Measurements from ENCODE around the gene AGPAT4.

The AGPAT4 gene

DNA sequence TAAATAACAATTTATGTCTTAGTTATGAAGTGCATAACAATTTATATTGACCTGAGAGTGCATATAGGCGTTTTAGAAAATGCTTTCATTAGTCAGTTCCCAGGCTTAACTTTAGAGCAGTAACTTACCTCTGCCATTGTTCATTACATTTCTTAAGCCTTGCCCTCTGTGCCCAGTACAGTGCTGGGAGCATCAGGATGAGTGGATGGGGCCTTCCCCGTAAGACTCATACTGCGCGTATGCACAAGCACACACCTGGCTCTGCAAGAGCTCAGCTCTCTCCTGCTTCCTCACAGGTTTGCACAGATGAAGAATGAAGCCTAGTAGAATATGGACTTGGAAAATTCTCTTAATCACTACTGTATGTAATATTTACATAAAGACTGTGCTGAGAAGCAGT is 157.3 kb downstream of the AGPAT4 start:
- no peak overlapping the region for H2AK5ac ChIP-seq (ENCODE audit: low read depth, low read length)
- H2BK12ac ChIP-seq (ENCODE audit: low read length), result no peak overlapping the region
- no peak overlapping the region for H4K91ac ChIP-seq (ENCODE audit: low read depth, low read length, poor library complexity)
- H3K9ac ChIP-seq (ENCODE audit: low read depth, low read length, poor library complexity), result no peak overlapping the region
- H3K9me3 ChIP-seq (replicated peaks in 1 of 2; ENCODE audit: control insufficient read depth in 2 of 2, insufficient read depth in 1 of 2, low read depth in 1 of 2, low read length in 2 of 2), result peaks cover 2 to 27% of the 10 kb centered on the region in 2 donors
- no peak overlapping the region for H2BK120ac ChIP-seq (ENCODE audit: low read depth, low read length)
- H3K36me3 ChIP-seq (replicated peaks in 1 of 2; ENCODE audit: control insufficient read depth in 2 of 2, insufficient read depth in 2 of 2, low read length in 2 of 2), result peaks cover 27 to 100% of the 10 kb centered on the region in 2 donors
- DNase-seq (ENCODE audit: low spot score), result no peak
- no peak overlapping the region for H3K18ac ChIP-seq (ENCODE audit: low read length)
- H2BK5ac ChIP-seq (ENCODE audit: low read length), result no peak overlapping the region
- no peak overlapping the region for H4K8ac ChIP-seq (ENCODE audit: low read depth, low read length)
- peaks cover 0 to 2% of the 10 kb centered on the region in 2 donors for H3K4me1 ChIP-seq (ENCODE audit: control insufficient read depth in 2 of 2, insufficient read depth in 1 of 2, low read depth in 1 of 2, low read length in 2 of 2)
- no peak overlapping the region for H3K4ac ChIP-seq (ENCODE audit: low read length)
- H3K4me2 ChIP-seq (ENCODE audit: insufficient read depth, low read length, poor library complexity, severe bottlenecking), result no peak overlapping the region
- H2AFZ ChIP-seq (ENCODE audit: low read length), result no peak overlapping the region
- H2BK15ac ChIP-seq (ENCODE audit: low read length), result no peak overlapping the region
- H3K23ac ChIP-seq (ENCODE audit: low read depth, low read length, poor library complexity), result no peak overlapping the region
- no peak overlapping the region for H3K4me3 ChIP-seq (ENCODE audit: low read length in 2 of 2)
- no peaks in the 10 kb centered on the region for H3K79me1 ChIP-seq (ENCODE audit: low read depth, low read length)
- WGBS, 2 donors (ENCODE audit: extremely low coverage in 2 of 2, insufficient read length in 2 of 2, insufficient replicate concordance in 1 of 2), result no CpG with 5 or more reads among the region's 4 CpGs
- no peak overlapping the region for H3K27ac ChIP-seq (replicated peaks; ENCODE audit: low read length)
- no peaks in the 10 kb centered on the region for H3K27me3 ChIP-seq (ENCODE audit: control insufficient read depth in 3 of 3, insufficient read depth in 3 of 3, low read depth in 1 of 3, low read length in 3 of 3)
- H3K14ac ChIP-seq (ENCODE audit: low read length), result no peak overlapping the region

DNA sequence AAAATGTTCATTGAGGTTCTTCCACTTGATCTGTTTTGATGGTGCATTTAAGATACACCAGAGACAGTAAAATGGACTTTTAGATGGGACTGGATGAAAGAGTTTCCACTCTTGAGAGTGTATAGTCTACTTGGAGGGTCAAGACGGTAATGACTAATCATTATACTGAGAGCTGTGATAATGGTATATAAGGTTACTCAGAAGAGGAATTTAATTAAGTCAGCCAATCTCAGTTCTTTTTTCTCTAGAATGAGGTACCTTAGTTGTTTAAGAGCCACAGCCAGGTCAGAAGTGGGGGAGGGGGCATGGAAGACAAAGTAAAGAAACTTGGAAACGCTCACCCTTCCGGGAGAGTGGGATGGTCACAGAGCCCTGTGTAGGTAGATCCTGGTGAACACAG is 158.4 kb downstream of the AGPAT4 start:
- H3K4me2 ChIP-seq (ENCODE audit: insufficient read depth, low read length, poor library complexity, severe bottlenecking), result no peak overlapping the region
- no peak for DNase-seq (ENCODE audit: low spot score)
- WGBS, 2 donors (ENCODE audit: extremely low coverage in 2 of 2, insufficient read length in 2 of 2, insufficient replicate concordance in 1 of 2), result no CpG with 5 or more reads among the region's 3 CpGs
- no peak overlapping the region for H2BK15ac ChIP-seq (ENCODE audit: low read length)
- H3K4ac ChIP-seq (ENCODE audit: low read length), result no peak overlapping the region
- H2AK5ac ChIP-seq (ENCODE audit: low read depth, low read length), result no peak overlapping the region
- H2BK12ac ChIP-seq (ENCODE audit: low read length), result no peak overlapping the region
- peaks cover 35 to 100% of the 10 kb centered on the region in 2 donors for H3K36me3 ChIP-seq (replicated peaks in 1 of 2; ENCODE audit: control insufficient read depth in 2 of 2, insufficient read depth in 2 of 2, low read length in 2 of 2)
- H3K79me1 ChIP-seq (ENCODE audit: low read depth, low read length), result no peaks in the 10 kb centered on the region
- H3K14ac ChIP-seq (ENCODE audit: low read length), result no peak overlapping the region
- H4K91ac ChIP-seq (ENCODE audit: low read depth, low read length, poor library complexity), result no peak overlapping the region
- no peak overlapping the region for H2BK5ac ChIP-seq (ENCODE audit: low read length)
- H3K27ac ChIP-seq (replicated peaks; ENCODE audit: low read length), result no peak overlapping the region
- H3K9ac ChIP-seq (ENCODE audit: low read depth, low read length, poor library complexity), result no peak overlapping the region
- H3K9me3 ChIP-seq (replicated peaks in 1 of 2; ENCODE audit: control insufficient read depth in 2 of 2, insufficient read depth in 1 of 2, low read depth in 1 of 2, low read length in 2 of 2), result peaks cover 2 to 17% of the 10 kb centered on the region in 2 donors
- no peak overlapping the region for H2AFZ ChIP-seq (ENCODE audit: low read length)
- no peak overlapping the region for H3K23ac ChIP-seq (ENCODE audit: low read depth, low read length, poor library complexity)
- H3K18ac ChIP-seq (ENCODE audit: low read length), result no peak overlapping the region
- H2BK120ac ChIP-seq (ENCODE audit: low read depth, low read length), result no peak overlapping the region
- H3K4me1 ChIP-seq (ENCODE audit: control insufficient read depth in 2 of 2, insufficient read depth in 1 of 2, low read depth in 1 of 2, low read length in 2 of 2), result peaks cover 0 to 2% of the 10 kb centered on the region in 2 donors
- H3K27me3 ChIP-seq (ENCODE audit: control insufficient read depth in 3 of 3, insufficient read depth in 3 of 3, low read depth in 1 of 3, low read length in 3 of 3), result no peaks in the 10 kb centered on the region
- H3K4me3 ChIP-seq (ENCODE audit: low read length in 2 of 2), result no peak overlapping the region
- no peak overlapping the region for H4K8ac ChIP-seq (ENCODE audit: low read depth, low read length)

DNA sequence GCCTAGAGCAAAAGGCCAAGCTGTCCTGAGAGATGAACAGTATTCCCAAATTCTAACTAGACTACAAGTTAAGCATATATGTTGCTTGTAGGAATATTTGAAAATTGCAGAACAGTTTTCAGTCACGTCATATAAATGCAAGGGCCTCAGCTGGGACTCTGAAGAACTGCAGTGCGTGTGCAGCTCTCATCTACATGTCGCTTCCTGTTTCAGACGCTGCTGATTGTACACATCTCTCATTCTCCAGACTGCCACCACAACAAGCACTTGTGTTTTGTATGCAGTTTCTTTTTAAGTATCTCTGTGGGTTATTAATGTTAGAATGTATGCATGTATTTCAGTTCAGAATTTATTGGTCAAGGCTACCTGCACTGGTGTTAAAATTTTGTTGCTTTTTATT is 162.6 kb downstream of the AGPAT4 start:
- no peak for DNase-seq (ENCODE audit: low spot score)
- H3K4me3 ChIP-seq (ENCODE audit: low read length in 2 of 2), result no peak overlapping the region
- H4K91ac ChIP-seq (ENCODE audit: low read depth, low read length, poor library complexity), result no peak overlapping the region
- no peak overlapping the region for H2BK5ac ChIP-seq (ENCODE audit: low read length)
- H3K9ac ChIP-seq (ENCODE audit: low read depth, low read length, poor library complexity), result no peak overlapping the region
- WGBS, 2 donors (ENCODE audit: extremely low coverage in 2 of 2, insufficient read length in 2 of 2, insufficient replicate concordance in 1 of 2), result no CpG with 5 or more reads among the region's 4 CpGs
- H3K9me3 ChIP-seq (replicated peaks in 1 of 2; ENCODE audit: control insufficient read depth in 2 of 2, insufficient read depth in 1 of 2, low read depth in 1 of 2, low read length in 2 of 2), result peaks cover 0 to 5% of the 10 kb centered on the region in 2 donors
- no peak overlapping the region for H2AFZ ChIP-seq (ENCODE audit: low read length)
- no peak overlapping the region for H3K14ac ChIP-seq (ENCODE audit: low read length)
- no peaks in the 10 kb centered on the region for H3K27me3 ChIP-seq (ENCODE audit: control insufficient read depth in 3 of 3, insufficient read depth in 3 of 3, low read depth in 1 of 3, low read length in 3 of 3)
- H3K4me1 ChIP-seq (ENCODE audit: control insufficient read depth in 2 of 2, insufficient read depth in 1 of 2, low read depth in 1 of 2, low read length in 2 of 2), result peaks cover 0 to 2% of the 10 kb centered on the region in 2 donors
- H2BK12ac ChIP-seq (ENCODE audit: low read length), result no peak overlapping the region
- peaks cover 54 to 100% of the 10 kb centered on the region in 2 donors for H3K36me3 ChIP-seq (replicated peaks in 1 of 2; ENCODE audit: control insufficient read depth in 2 of 2, insufficient read depth in 2 of 2, low read length in 2 of 2)
- H3K23ac ChIP-seq (ENCODE audit: low read depth, low read length, poor library complexity), result no peak overlapping the region
- no peak overlapping the region for H3K18ac ChIP-seq (ENCODE audit: low read length)
- no peak overlapping the region for H2AK5ac ChIP-seq (ENCODE audit: low read depth, low read length)
- H3K79me1 ChIP-seq (ENCODE audit: low read depth, low read length), result peaks cover 4% of the 10 kb centered on the region
- H4K8ac ChIP-seq (ENCODE audit: low read depth, low read length), result no peak overlapping the region
- no peak overlapping the region for H2BK120ac ChIP-seq (ENCODE audit: low read depth, low read length)
- no peak overlapping the region for H3K4me2 ChIP-seq (ENCODE audit: insufficient read depth, low read length, poor library complexity, severe bottlenecking)
- no peak overlapping the region for H3K27ac ChIP-seq (replicated peaks; ENCODE audit: low read length)
- H2BK15ac ChIP-seq (ENCODE audit: low read length), result no peak overlapping the region
- no peak overlapping the region for H3K4ac ChIP-seq (ENCODE audit: low read length)

- no peak overlapping the region for H3K4me3 ChIP-seq (ENCODE audit: low read length in 2 of 2)
- H4K91ac ChIP-seq (ENCODE audit: low read depth, low read length, poor library complexity), result no peak overlapping the region
- no peak overlapping the region for H2BK15ac ChIP-seq (ENCODE audit: low read length)
- no peaks in the 10 kb centered on the region for H3K4me1 ChIP-seq (ENCODE audit: control insufficient read depth in 2 of 2, insufficient read depth in 1 of 2, low read depth in 1 of 2, low read length in 2 of 2)
- H3K14ac ChIP-seq (ENCODE audit: low read length), result no peak overlapping the region
- no CpG with 5 or more reads among the region's 14 CpGs for WGBS, 2 donors (ENCODE audit: extremely low coverage in 2 of 2, insufficient read length in 2 of 2, insufficient replicate concordance in 1 of 2)
- no peak overlapping the region for H3K9ac ChIP-seq (ENCODE audit: low read depth, low read length, poor library complexity)
- no peak overlapping the region for H3K18ac ChIP-seq (ENCODE audit: low read length)
- H2BK5ac ChIP-seq (ENCODE audit: low read length), result no peak overlapping the region
- peaks cover 0 to 5% of the 10 kb centered on the region in 2 donors for H3K9me3 ChIP-seq (replicated peaks in 1 of 2; ENCODE audit: control insufficient read depth in 2 of 2, insufficient read depth in 1 of 2, low read depth in 1 of 2, low read length in 2 of 2)
- H3K4ac ChIP-seq (ENCODE audit: low read length), result no peak overlapping the region
- peaks cover 50 to 100% of the 10 kb centered on the region in 2 donors for H3K36me3 ChIP-seq (replicated peaks in 1 of 2; ENCODE audit: control insufficient read depth in 2 of 2, insufficient read depth in 2 of 2, low read length in 2 of 2)
- no peak overlapping the region for H3K4me2 ChIP-seq (ENCODE audit: insufficient read depth, low read length, poor library complexity, severe bottlenecking)
- peaks cover 4% of the 10 kb centered on the region for H3K79me1 ChIP-seq (ENCODE audit: low read depth, low read length)
- H3K23ac ChIP-seq (ENCODE audit: low read depth, low read length, poor library complexity), result peak overlapping the region; percentile 19
- H2BK120ac ChIP-seq (ENCODE audit: low read depth, low read length), result no peak overlapping the region
- DNase-seq (ENCODE audit: low spot score), result no peak
- no peak overlapping the region for H4K8ac ChIP-seq (ENCODE audit: low read depth, low read length)
- no peaks in the 10 kb centered on the region for H3K27me3 ChIP-seq (ENCODE audit: control insufficient read depth in 3 of 3, insufficient read depth in 3 of 3, low read depth in 1 of 3, low read length in 3 of 3)
- no peak overlapping the region for H2AFZ ChIP-seq (ENCODE audit: low read length)
- H2BK12ac ChIP-seq (ENCODE audit: low read length), result no peak overlapping the region
- no peak overlapping the region for H2AK5ac ChIP-seq (ENCODE audit: low read depth, low read length)
- no peak overlapping the region for H3K27ac ChIP-seq (replicated peaks; ENCODE audit: low read length)
These were observed 163.7 kb downstream of the AGPAT4 start for GRCh38 chr6:161110028-161110779.

All from neuronal stem cell (in vitro differentiated cells).